NB4 (cell line): ENCODE results near the gene CDX2.

Experiments used
- DNase-seq: peaks from one replicate; pipeline ENCODE4 v3.0.0; 2010; ENCODE audit warnings: low read depth
- H3K4me3 ChIP-seq: one replicate; pipeline ENCODE4 v1.5.1; 2011; ENCODE audit warnings: mild to moderate bottlenecking, low read depth, low read length, moderate library complexity
- CTCF ChIP-seq: IDR thresholded peaks from one replicate; pipeline ENCODE4 v1.5.1; 2012; ENCODE audit warnings: low read depth, low read length
- MAX ChIP-seq: IDR thresholded peaks from 2 replicates; pipeline ENCODE4 v1.6.1; 2011; ENCODE audit warnings: low read depth, low read length
- MYC ChIP-seq: IDR thresholded peaks from 2 replicates; pipeline ENCODE4 v1.6.1; 2011; ENCODE audit warnings: low read depth, low read length
- POLR2A ChIP-seq: IDR thresholded peaks from 2 replicates; pipeline ENCODE4 v1.6.1; 2011; ENCODE audit warnings: mild to moderate bottlenecking; ENCODE audit not compliant: insufficient read length; ENCODE audit errors: extremely low read depth

CDX2 gene

GRCh38 chr13:27929868-27930267 is 39.2 kb downstream of the CDX2 start:
- TF ChIP-seq POLR2A = no peak
- no peak overlapping the region for H3K4me3 ChIP-seq
- DNase-seq = no peak

- no peak for DNase-seq
- H3K4me3 ChIP-seq = no peak overlapping the region
Measured at GRCh38 chr13:27928805-27929753, 40.0 kb downstream of the CDX2 start.

GRCh38 chr13:27928353-27928804 is 40.7 kb downstream of the CDX2 start:
- no peak overlapping the region for H3K4me3 ChIP-seq
- no peak for DNase-seq
- TF ChIP-seq MAX = no peak
- TF ChIP-seq MYC = no peak
- no peak for TF ChIP-seq CTCF
- no peak for TF ChIP-seq POLR2A

More at GRCh38 chr13:27928805-27929753, 40.0 kb downstream of the CDX2 start:
- TF ChIP-seq CTCF (no peak), MAX (no peak), MYC (no peak), POLR2A (no peak)

- no peak for DNase-seq
- no peak overlapping the region for H3K4me3 ChIP-seq
Measured at GRCh38 chr13:27927444-27928352, 41.4 kb downstream of the CDX2 start.

GRCh38 chr13:27926644-27927434 is 42.3 kb downstream of the CDX2 start:
- no peak for DNase-seq
- TF ChIP-seq POLR2A = no peak
- no peak for TF ChIP-seq MYC
- no peak for TF ChIP-seq CTCF
- no peak for TF ChIP-seq MAX

More at GRCh38 chr13:27927444-27928352, 41.4 kb downstream of the CDX2 start:
- TF ChIP-seq MAX (no peak), CTCF (no peak), POLR2A (no peak), MYC (no peak)

More at GRCh38 chr13:27926644-27927434, 42.3 kb downstream of the CDX2 start:
- no peak overlapping the region for H3K4me3 ChIP-seq
